ENCODE measurements around the gene ANO2.

The ANO2 gene

GRCh38 chr12:5708371-5708770 lies 236.7 kb downstream of the ANO2 start:
- Histone ChIP-seq H4K20me1 (ENCODE audit: insufficient read depth, low read length) (no peaks in the 10 kb centered on the region), H3K27me3 (ENCODE audit: low read depth, low read length) (peaks cover 14% of the 10 kb centered on the region; the same call in 1 of the 2 replicates), H3K36me3 (replicated peaks; ENCODE audit: low read depth, low read length) (no peaks in the 10 kb centered on the region), H3K27ac (ENCODE audit: low read length) (no peak overlapping the region), H2AFZ (ENCODE audit: low read depth, low read length) (no peak overlapping the region), H3K4me2 (ENCODE audit: low read length) (no peak overlapping the region), H3K79me2 (ENCODE audit: low read length) (no peaks in the 10 kb centered on the region), H3K4me3 (ENCODE audit: low read length) (no peak overlapping the region), H3K9ac (ENCODE audit: low read length) (no peak overlapping the region), H3K4me1 (ENCODE audit: low read length) (no peaks in the 10 kb centered on the region), H3K9me3 (ENCODE audit: insufficient read depth, low read length) (no peaks in the 10 kb centered on the region)
- TF ChIP-seq, protein P1, sequence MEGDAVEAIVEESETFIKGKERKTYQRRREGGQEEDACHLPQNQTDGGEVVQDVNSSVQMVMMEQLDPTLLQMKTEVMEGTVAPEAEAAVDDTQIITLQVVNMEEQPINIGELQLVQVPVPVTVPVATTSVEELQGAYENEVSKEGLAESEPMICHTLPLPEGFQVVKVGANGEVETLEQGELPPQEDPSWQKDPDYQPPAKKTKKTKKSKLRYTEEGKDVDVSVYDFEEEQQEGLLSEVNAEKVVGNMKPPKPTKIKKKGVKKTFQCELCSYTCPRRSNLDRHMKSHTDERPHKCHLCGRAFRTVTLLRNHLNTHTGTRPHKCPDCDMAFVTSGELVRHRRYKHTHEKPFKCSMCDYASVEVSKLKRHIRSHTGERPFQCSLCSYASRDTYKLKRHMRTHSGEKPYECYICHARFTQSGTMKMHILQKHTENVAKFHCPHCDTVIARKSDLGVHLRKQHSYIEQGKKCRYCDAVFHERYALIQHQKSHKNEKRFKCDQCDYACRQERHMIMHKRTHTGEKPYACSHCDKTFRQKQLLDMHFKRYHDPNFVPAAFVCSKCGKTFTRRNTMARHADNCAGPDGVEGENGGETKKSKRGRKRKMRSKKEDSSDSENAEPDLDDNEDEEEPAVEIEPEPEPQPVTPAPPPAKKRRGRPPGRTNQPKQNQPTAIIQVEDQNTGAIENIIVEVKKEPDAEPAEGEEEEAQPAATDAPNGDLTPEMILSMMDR (IDR thresholded peaks at IDR 0.05; ENCODE audit: low read depth, low read length): no peak
- no peak for TF ChIP-seq EZH2phosphoT487 (IDR thresholded peaks at IDR 0.05; ENCODE audit: low read depth)

DNA sequence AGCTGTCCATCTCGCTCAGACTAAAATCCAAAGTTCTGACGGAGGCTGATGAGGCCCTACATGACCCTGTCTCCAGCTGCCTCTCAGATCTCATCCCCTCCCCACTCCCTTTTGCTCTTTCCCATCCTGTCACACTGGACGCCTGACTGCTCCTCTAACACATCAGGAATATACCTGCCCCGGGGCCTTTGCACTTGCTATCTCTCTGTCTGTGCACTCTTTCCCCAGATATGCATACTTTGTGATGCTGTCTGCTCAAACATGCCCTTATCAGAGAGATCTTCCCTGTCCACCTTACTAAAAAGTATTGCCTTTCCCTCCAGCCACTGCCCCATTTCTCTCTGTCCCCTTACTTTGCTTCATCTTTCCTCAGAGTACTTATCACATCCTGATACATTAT lies 238.8 kb downstream of the ANO2 start:
- no peak for TF ChIP-seq EZH2phosphoT487 (IDR thresholded peaks at IDR 0.05; ENCODE audit: low read depth)
- TF ChIP-seq, protein P1 (IDR thresholded peaks at IDR 0.05; ENCODE audit: low read depth, low read length): no peak
- Histone ChIP-seq H3K9ac (ENCODE audit: low read length) (no peak overlapping the region), H3K4me3 (ENCODE audit: low read length) (no peak overlapping the region), H3K36me3 (replicated peaks; ENCODE audit: low read depth, low read length) (no peaks in the 10 kb centered on the region), H3K9me3 (ENCODE audit: insufficient read depth, low read length) (no peaks in the 10 kb centered on the region), H2AFZ (ENCODE audit: low read depth, low read length) (no peak overlapping the region), H3K79me2 (ENCODE audit: low read length) (no peaks in the 10 kb centered on the region), H3K4me2 (ENCODE audit: low read length) (no peak overlapping the region), H4K20me1 (ENCODE audit: insufficient read depth, low read length) (no peaks in the 10 kb centered on the region), H3K27me3 (ENCODE audit: low read depth, low read length) (peaks cover 14% of the 10 kb centered on the region; the same call in 1 of the 2 replicates), H3K27ac (ENCODE audit: low read length) (no peak overlapping the region), H3K4me1 (ENCODE audit: low read length) (no peaks in the 10 kb centered on the region)

DNA sequence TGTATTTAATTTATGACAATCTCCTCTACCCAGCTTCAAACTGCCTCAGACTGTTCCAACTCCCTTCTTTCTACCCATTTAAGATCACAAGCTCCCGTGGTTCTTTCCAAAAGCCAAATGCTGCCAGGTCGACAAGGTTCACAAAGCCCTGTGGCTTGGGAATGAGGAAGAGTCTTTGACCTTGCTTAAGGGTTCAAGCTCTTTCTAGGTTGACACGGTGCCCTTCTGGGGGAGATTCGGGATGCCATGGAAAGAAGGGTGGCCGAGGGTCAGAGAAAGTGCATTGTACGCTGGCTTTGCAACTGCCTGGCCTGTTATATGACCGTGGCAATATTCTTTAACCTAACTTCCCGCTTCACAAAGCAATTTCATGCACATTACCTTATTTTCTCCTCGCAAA lies 239.3 kb downstream of the ANO2 start:
- H3K36me3 ChIP-seq (replicated peaks; ENCODE audit: low read depth, low read length): no peaks in the 10 kb centered on the region

GRCh38 chr12:5694759-5695409 lies 250.2 kb downstream of the ANO2 start:
- H2AFZ ChIP-seq (ENCODE audit: low read depth, low read length): no peak overlapping the region
- no peaks in the 10 kb centered on the region for H4K20me1 ChIP-seq (ENCODE audit: insufficient read depth, low read length)
- no peaks in the 10 kb centered on the region for H3K79me2 ChIP-seq (ENCODE audit: low read length)
- no peaks in the 10 kb centered on the region for H3K4me1 ChIP-seq (ENCODE audit: low read length)
- no peak overlapping the region for H3K9ac ChIP-seq (ENCODE audit: low read length)
- H3K27me3 ChIP-seq (ENCODE audit: low read depth, low read length): no peaks in the 10 kb centered on the region
- no peak overlapping the region for H3K4me2 ChIP-seq (ENCODE audit: low read length)
- no peaks in the 10 kb centered on the region for H3K36me3 ChIP-seq (replicated peaks; ENCODE audit: low read depth, low read length)
- no peak overlapping the region for H3K27ac ChIP-seq (ENCODE audit: low read length)
- H3K4me3 ChIP-seq (ENCODE audit: low read length): no peak overlapping the region
- H3K9me3 ChIP-seq (ENCODE audit: insufficient read depth, low read length): no peaks in the 10 kb centered on the region
- TF ChIP-seq EZH2phosphoT487 (IDR thresholded peaks at IDR 0.05; ENCODE audit: low read depth): no peak
- TF ChIP-seq, protein P1 (IDR thresholded peaks at IDR 0.05; ENCODE audit: low read depth, low read length): no peak

More for the DNA sequence above, 239.3 kb downstream of the ANO2 start:
- Histone ChIP-seq H3K79me2 (ENCODE audit: low read length) (no peaks in the 10 kb centered on the region), H3K4me1 (ENCODE audit: low read length) (no peaks in the 10 kb centered on the region), H3K4me2 (ENCODE audit: low read length) (no peak overlapping the region), H3K9me3 (ENCODE audit: insufficient read depth, low read length) (no peaks in the 10 kb centered on the region), H4K20me1 (ENCODE audit: insufficient read depth, low read length) (no peaks in the 10 kb centered on the region), H3K4me3 (ENCODE audit: low read length) (no peak overlapping the region), H3K9ac (ENCODE audit: low read length) (no peak overlapping the region), H3K27me3 (ENCODE audit: low read depth, low read length) (peaks cover 14% of the 10 kb centered on the region; the same call in 1 of the 2 replicates), H3K27ac (ENCODE audit: low read length) (no peak overlapping the region), H2AFZ (ENCODE audit: low read depth, low read length) (no peak overlapping the region)
- TF ChIP-seq EZH2phosphoT487 (IDR thresholded peaks at IDR 0.05; ENCODE audit: low read depth): no peak
- TF ChIP-seq, protein P1 (IDR thresholded peaks at IDR 0.05; ENCODE audit: low read depth, low read length): no peak
